K562 (cell line): ENCODE results near the gene ARMC7.

Source experiments
- MYC ChIP-seq, 2 experiments: fragments of 250-450 bp in 1 of 2; sonication (Bioruptor Pico) in 1 of 2; IDR thresholded peaks; 2 replicates each; pipeline versions ENCODE4 v1.5.1 to v1.6.1; 2012 to 2021; ENCODE audit warnings: low read depth in 2 of 2, borderline replicate concordance in 1 of 2, improper control_type of control experiment in 1 of 2, low read length in 1 of 2, mild to moderate bottlenecking in 1 of 2, moderate library complexity in 1 of 2
- SP2 ChIP-seq: IDR thresholded peaks from 2 replicates; pipeline ENCODE4 v1.6.1; 2011; ENCODE audit warnings: mild to moderate bottlenecking, low read depth, low read length, moderate library complexity; ENCODE audit not compliant: poor library complexity, severe bottlenecking; ENCODE audit errors: extremely low read depth

DNA sequence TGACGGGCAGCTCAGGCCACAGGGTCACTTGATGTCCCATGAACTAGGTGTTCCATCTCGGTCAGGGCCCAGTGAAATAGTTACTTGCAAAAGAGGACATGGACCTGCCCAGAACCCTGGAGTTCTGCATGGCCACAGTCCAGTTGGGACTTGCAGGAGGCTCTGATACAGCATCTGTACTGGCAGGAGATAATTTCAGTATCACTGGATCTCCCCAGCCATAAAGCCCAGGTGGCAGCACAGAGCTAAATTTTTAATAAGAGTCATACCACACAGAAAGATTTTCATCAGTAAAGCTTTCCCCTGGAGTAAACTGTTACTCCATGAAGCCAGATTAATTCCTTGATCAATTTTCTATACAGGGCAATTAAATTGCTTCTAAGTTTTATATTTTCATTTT is 40.0 kb upstream of the ARMC7 start:
- no peak for TF ChIP-seq MYC (IDR thresholded peaks at IDR 0.05; ENCODE audit: low read depth, low read length)
- no peak for TF ChIP-seq MYC (CRISPR knock-in tag; IDR thresholded peaks at IDR 0.05; ENCODE audit: borderline replicate concordance, low read depth)
- no peak for TF ChIP-seq SP2
